Stimulated activated CD4-positive, alpha-beta T cell treated with anti-CD3 and anti-CD28 coated beads, Interleukin-4, amount 100 ng/mL, for 4 hours (primary cell): ENCODE measurements around the gene TMEM109.
"Not testable (repeated sequence)": the region's sequence is repeated elsewhere in the genome, so short reads cannot be mapped to it uniquely, and the experiment has no call there.

ENCODE experiments used
- DNase-seq, 2 experiments: peaks; one replicate each; pipeline ENCODE4 v3.0.0-alpha.2; 2020

TMEM109 gene

GRCh38 chr11:60879104-60879503 lies 34.9 kb upstream of the TMEM109 start:
- no peak for DNase-seq

GRCh38 chr11:60879971-60880588 lies 33.9 kb upstream of the TMEM109 start:
- DNase-seq: no peak

GRCh38 chr11:60880643-60881282 lies 33.2 kb upstream of the TMEM109 start:
- DNase-seq: no peak

- DNase-seq: peak in 1 of 2 experiments; percentile 16
Measured at GRCh38 chr11:60887556-60887955, 26.4 kb upstream of the TMEM109 start.

GRCh38 chr11:60889869-60890311 lies 24.1 kb upstream of the TMEM109 start:
- no peak for DNase-seq

- no peak for DNase-seq
Measured at GRCh38 chr11:60890696-60891095, 23.3 kb upstream of the TMEM109 start.

- DNase-seq: no peak
Measured at GRCh38 chr11:60891103-60891741, 22.7 kb upstream of the TMEM109 start.

- DNase-seq: no peak
Measured at GRCh38 chr11:60895687-60896086, 18.3 kb upstream of the TMEM109 start.

- DNase-seq: no peak
Measured at GRCh38 chr11:60897496-60897895, 16.5 kb upstream of the TMEM109 start.

GRCh38 chr11:60899046-60899936 lies 14.7 kb upstream of the TMEM109 start:
- no peak for DNase-seq

GRCh38 chr11:60899977-60900376 lies 14.0 kb upstream of the TMEM109 start:
- DNase-seq: no peak

GRCh38 chr11:60900673-60901404 lies 13.1 kb upstream of the TMEM109 start:
- DNase-seq: no peak

- DNase-seq: no peak
Measured at GRCh38 chr11:60902625-60903024, 11.3 kb upstream of the TMEM109 start.

- DNase-seq: no peak
Measured at GRCh38 chr11:60905047-60905446, 8.9 kb upstream of the TMEM109 start.

- peak in 1 of 2 experiments; percentile 22 for DNase-seq
Measured at GRCh38 chr11:60905551-60906113, 8.3 kb upstream of the TMEM109 start.

- peak; percentile 97 to 98 for DNase-seq
Measured at GRCh38 chr11:60906132-60906972, 7.6 kb upstream of the TMEM109 start, which contains the start of gene PRPF19. Gene PRPF19 (minus strand): TSS chr11:60906585. CDS start chr11:60906382, 203 bp downstream.

GRCh38 chr11:60908803-60909202 lies 5.2 kb upstream of the TMEM109 start:
- no peak for DNase-seq

- DNase-seq: not testable (repeated sequence)
Measured at GRCh38 chr11:60909680-60910280, 4.2 kb upstream of the TMEM109 start.

GRCh38 chr11:60910281-60910687 lies 3.7 kb upstream of the TMEM109 start:
- no peak for DNase-seq

GRCh38 chr11:60910711-60911380 lies 3.1 kb upstream of the TMEM109 start:
- no peak for DNase-seq
